Right kidney (tissue), 1 donor: Measurements from ENCODE around the gene PLOD1.
"Not testable (repeated sequence)": the region's sequence is repeated elsewhere in the genome, so short reads cannot be mapped to it uniquely, and the experiment has no call there.

Source experiments
- DNase-seq: peaks from one replicate; pipeline ENCODE4 v3.0.0-alpha.2; 2016

Gene PLOD1

GRCh38 chr1:11910914-11911228 lies 23.6 kb upstream of the PLOD1 start:
- not testable (repeated sequence) for DNase-seq

GRCh38 chr1:11912000-11912399 lies 22.5 kb upstream of the PLOD1 start:
- no peak for DNase-seq

GRCh38 chr1:11912482-11913216 lies 21.9 kb upstream of the PLOD1 start:
- DNase-seq = peak; percentile 26

- no peak for DNase-seq
Observed at GRCh38 chr1:11913291-11913690, 21.2 kb upstream of the PLOD1 start.

- no peak for DNase-seq
Observed at GRCh38 chr1:11914024-11914423, 20.5 kb upstream of the PLOD1 start.

GRCh38 chr1:11918799-11919519 lies 15.6 kb upstream of the PLOD1 start:
- no peak for DNase-seq

- DNase-seq = no peak
Observed at GRCh38 chr1:11919621-11920020, 14.9 kb upstream of the PLOD1 start.

GRCh38 chr1:11920239-11920903 lies 14.1 kb upstream of the PLOD1 start:
- DNase-seq = no peak

- DNase-seq = no peak
Observed at GRCh38 chr1:11921022-11921421, 13.5 kb upstream of the PLOD1 start.

GRCh38 chr1:11923069-11923826 lies 11.3 kb upstream of the PLOD1 start:
- no peak for DNase-seq

- DNase-seq = no peak
Observed at GRCh38 chr1:11923827-11924113, 10.7 kb upstream of the PLOD1 start.

GRCh38 chr1:11924334-11925195 lies 10.0 kb upstream of the PLOD1 start:
- DNase-seq = no peak

- DNase-seq = not testable (repeated sequence)
Observed at GRCh38 chr1:11925196-11925937, 9.2 kb upstream of the PLOD1 start.

GRCh38 chr1:11925938-11926292 lies 8.6 kb upstream of the PLOD1 start:
- DNase-seq = no peak

GRCh38 chr1:11927866-11928592 lies 6.5 kb upstream of the PLOD1 start:
- DNase-seq = no peak

GRCh38 chr1:11929849-11930248 lies 4.7 kb upstream of the PLOD1 start:
- peak; percentile 51 for DNase-seq

GRCh38 chr1:11930571-11931445 lies 3.7 kb upstream of the PLOD1 start:
- no peak for DNase-seq

- DNase-seq = no peak
Observed at GRCh38 chr1:11931845-11932244, 2.7 kb upstream of the PLOD1 start.

GRCh38 chr1:11935057-11935412 lies 518 bp downstream of the PLOD1 start:
- DNase-seq = no peak

- not testable (repeated sequence) for DNase-seq
Observed at GRCh38 chr1:11935733-11936132, 1.2 kb downstream of the PLOD1 start.
